Stimulated activated CD4-positive, alpha-beta T cell treated with anti-CD3 and anti-CD28 coated beads, Interleukin-4, amount 100 ng/mL, for 48 hours (primary cell): ENCODE results near the gene CUL4A.

Source experiments
- DNase-seq, 2 donors: peaks; one replicate each; pipeline ENCODE4 v3.0.0-alpha.2; 2020; ENCODE audit warnings: low read depth in 2 of 2

The CUL4A gene

GRCh38 chr13:113207890-113208420, 1.5 kb upstream of the CUL4A start:
- DNase-seq, result no peak

GRCh38 chr13:113208421-113209335, 735 bp upstream of the CUL4A start, which contains the start of gene PCID2:
PCID2 (minus strand) TSS chr13:113208669; CDS start chr13:113208634, 35 bp downstream.
- peak; percentile 81 to 83 for DNase-seq

- peak; percentile 47 to 60 for DNase-seq
Measured at GRCh38 chr13:113209759-113210421, 477 bp downstream of the CUL4A start.

DNA sequence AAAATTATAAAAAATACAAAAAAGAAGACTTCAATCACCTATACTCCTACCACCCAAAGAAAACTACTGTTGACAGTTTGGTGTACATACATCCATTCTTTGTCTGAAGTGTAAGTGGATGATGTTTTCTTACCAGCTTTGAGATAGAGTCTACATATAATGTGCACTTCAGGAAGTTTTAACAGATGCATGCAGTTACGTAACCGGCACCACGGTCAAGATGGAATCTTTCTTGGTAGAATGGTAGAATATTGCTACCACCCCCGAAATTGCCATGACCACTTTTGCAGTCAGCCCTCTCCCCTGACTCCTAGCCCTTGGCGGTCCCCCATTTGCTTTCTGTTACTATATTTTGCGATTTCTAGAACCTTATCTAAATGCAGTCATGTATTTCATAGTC, 1.4 kb downstream of the CUL4A start:
- DNase-seq, result no peak

- DNase-seq, result no peak
Measured at GRCh38 chr13:113211774-113212173, 2.4 kb downstream of the CUL4A start.

- DNase-seq, result no peak
Measured at GRCh38 chr13:113216254-113217048, 7.0 kb downstream of the CUL4A start.

- DNase-seq, result no peak
Measured at GRCh38 chr13:113218586-113218985, 9.2 kb downstream of the CUL4A start.

- DNase-seq, result no peak
Measured at GRCh38 chr13:113219256-113219940, 10.0 kb downstream of the CUL4A start.

- no peak for DNase-seq
Measured at GRCh38 chr13:113220141-113220598, 10.8 kb downstream of the CUL4A start.

DNA sequence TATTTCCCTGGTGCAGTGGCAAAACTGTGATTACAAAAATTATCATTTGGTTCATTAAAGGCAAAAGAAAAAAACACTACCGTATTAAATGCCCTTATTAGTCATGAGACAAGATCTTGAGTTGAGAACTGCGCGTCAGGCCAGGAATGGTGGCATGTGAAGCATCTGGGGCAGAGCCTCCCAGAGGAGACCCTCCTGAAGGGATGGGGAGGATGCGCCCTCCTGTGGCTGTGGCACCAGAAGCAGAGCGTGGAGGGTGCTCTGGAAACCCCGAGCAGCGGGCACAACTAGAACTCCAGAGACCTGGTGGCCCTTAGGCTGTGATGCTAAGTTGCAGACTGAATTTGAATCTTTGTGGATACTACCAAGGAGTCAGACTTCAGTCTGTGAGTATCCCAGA, 11.5 kb downstream of the CUL4A start:
- DNase-seq, result no peak

- no peak for DNase-seq
Measured at GRCh38 chr13:113223070-113223469, 13.7 kb downstream of the CUL4A start.

- no peak for DNase-seq
Measured at GRCh38 chr13:113224486-113224885, 15.1 kb downstream of the CUL4A start.

GRCh38 chr13:113225515-113225914, 16.1 kb downstream of the CUL4A start:
- DNase-seq, result no peak

GRCh38 chr13:113226873-113227450, 17.5 kb downstream of the CUL4A start:
- DNase-seq, result no peak

GRCh38 chr13:113229161-113229560, 19.7 kb downstream of the CUL4A start:
- DNase-seq, result no peak

DNA sequence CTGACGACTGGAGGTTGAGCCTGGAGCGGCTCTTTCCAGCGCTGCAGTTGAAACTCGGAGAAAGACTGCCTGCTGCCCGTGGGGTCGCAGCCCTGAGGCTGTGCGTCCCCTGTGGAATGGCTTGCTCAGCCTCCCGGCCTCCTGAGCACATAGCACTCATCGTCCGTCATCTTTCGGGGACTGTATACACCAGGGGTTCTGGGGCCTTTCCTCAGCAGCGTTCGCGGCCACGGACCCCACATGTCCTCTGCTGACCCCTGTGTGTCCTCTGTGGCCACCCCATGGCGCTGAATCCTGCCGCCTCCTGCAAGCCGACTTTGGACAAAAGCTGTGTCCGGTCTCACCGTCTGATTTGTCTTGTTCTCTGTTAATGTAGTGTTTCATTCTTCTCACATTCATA, 20.4 kb downstream of the CUL4A start:
- no peak for DNase-seq

DNA sequence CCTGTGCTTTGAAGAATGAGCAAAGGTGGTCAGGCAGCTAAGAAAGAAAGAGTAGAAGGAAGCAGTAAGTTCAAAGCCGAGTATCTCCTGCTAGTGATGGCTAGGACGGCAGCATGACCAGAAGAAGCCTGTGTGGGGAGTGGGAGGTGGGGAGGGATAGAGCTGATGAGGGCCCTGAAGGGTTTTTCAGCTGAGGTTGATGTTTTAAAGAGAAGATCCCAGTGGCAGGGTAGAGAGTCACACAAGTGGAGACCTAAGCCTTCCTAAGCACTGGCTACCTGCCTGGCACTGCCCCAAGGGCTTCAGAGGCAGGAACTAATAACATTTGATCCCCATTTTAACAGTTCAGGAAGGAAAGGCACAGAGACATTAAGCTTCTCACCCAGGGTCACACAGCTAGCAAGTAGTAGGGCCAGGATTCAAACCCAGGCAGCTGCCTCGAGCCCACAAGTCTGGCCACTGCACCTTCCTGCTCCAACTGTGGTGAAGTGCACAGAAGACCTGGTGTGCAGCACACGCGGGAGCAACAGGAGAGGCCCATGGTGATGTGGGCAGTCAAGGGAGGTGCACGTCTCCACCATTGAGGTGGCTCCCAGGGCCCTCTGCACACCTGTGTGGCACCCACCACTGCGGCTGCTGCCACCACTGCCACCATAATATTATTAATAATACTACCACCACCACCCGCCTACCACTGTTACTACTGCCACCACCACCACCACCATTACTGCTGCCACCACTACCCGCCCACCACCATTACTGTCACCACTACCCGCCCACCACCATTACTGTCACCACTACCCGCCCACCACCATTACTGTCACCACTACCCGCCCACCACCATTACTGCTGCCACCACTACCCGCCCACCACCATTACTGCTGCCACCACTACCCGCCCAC, 22.1 kb downstream of the CUL4A start:
- no peak for DNase-seq

GRCh38 chr13:113232208-113233003, 23.0 kb downstream of the CUL4A start:
- no peak for DNase-seq

DNA sequence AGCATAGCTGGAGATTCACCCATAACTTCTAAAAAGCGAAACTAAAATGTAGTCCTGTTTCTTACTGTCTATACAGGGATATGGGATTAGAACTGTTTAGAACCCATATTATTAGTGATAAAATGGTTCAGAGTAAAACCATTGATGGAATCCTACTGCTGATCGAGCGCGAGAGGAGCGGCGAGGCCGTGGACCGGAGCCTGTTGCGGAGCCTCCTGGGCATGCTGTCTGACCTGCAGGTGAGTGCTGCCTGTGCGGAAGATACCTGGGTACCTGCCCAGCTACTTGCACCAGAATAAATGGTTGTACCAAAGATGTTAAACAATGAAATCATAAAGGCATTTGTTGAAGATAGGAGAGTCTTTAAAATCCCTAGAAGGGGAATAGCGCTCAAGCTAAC, 23.7 kb downstream of the CUL4A start:
- no peak for DNase-seq
